ENCODE measurements around the gene KATNBL1. TPM values are rescaled to one million over a fixed set of nuclear protein-coding genes. Genes with fewer than 3 reads are reported as not detected.

Gene KATNBL1
- total and polyA plus RNA-seq, 2 donors from 2014 or later, result 15.6 to 32.2 TPM

GRCh38 chr15:34119291-34119690, 90.6 kb downstream of the KATNBL1 start:
- no peaks in the 10 kb centered on the region for H3K9me3 ChIP-seq (ENCODE audit: control insufficient read depth in 2 of 3, insufficient read depth in 1 of 3, low read length in 3 of 3)
- H3K4me1 ChIP-seq (ENCODE audit: control insufficient read depth in 2 of 3, insufficient read depth in 2 of 3, low read depth in 1 of 3, low read length in 3 of 3), result no peaks in the 10 kb centered on the region
- intact Hi-C loops (cut with DNase I), result no loop called here
- DNase-seq, result no peak
- H3K36me3 ChIP-seq (ENCODE audit: control insufficient read depth in 2 of 3, insufficient read depth in 3 of 3, low read length in 3 of 3), result no peaks in the 10 kb centered on the region
- no peak for FAIRE-seq
- H3K27me3 ChIP-seq (ENCODE audit: control insufficient read depth, insufficient read depth, low read length), result no peaks in the 10 kb centered on the region
- no peak for TF ChIP-seq CTCF (IDR thresholded peaks at IDR 0.05; ENCODE audit: borderline replicate concordance, extremely low read depth, insufficient read depth)
- H3K27ac ChIP-seq (ENCODE audit: low read depth in 2 of 2, low read length in 2 of 2), result no peak overlapping the region
- H3K9ac ChIP-seq (ENCODE audit: low read length in 3 of 3), result no peak overlapping the region
- no peak overlapping the region for H3K4me3 ChIP-seq (ENCODE audit: low read length in 3 of 3)

DNA sequence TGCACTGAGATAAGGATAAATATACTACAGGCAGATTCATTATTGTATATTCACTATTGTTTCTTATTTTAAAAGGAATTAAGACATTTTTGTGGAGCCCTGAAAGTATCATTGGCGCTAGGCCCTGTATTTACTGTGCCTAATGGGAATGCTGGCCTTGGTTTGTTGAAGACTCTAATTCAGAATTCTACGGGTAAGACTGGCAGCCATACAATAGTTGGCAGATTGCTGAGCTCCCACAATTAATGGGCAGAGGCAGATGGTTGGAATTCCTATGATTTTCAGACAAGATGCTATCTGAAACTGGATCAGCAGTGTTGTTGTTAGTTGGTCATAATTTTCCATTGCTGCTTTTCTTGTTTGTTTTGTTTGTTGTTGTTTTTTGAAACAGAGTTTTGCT, 93.3 kb downstream of the KATNBL1 start:
- H3K27ac ChIP-seq (ENCODE audit: low read depth in 2 of 2, low read length in 2 of 2), result no peak overlapping the region
- FAIRE-seq, result no peak
- no peaks in the 10 kb centered on the region for H3K4me1 ChIP-seq (ENCODE audit: control insufficient read depth in 2 of 3, insufficient read depth in 2 of 3, low read depth in 1 of 3, low read length in 3 of 3)
- intact Hi-C loops (cut with DNase I), result no loop called here
- no peak overlapping the region for H3K9ac ChIP-seq (ENCODE audit: low read length in 3 of 3)
- no peaks in the 10 kb centered on the region for H3K36me3 ChIP-seq (ENCODE audit: control insufficient read depth in 2 of 3, insufficient read depth in 3 of 3, low read length in 3 of 3)
- no peak for DNase-seq
- H3K9me3 ChIP-seq (ENCODE audit: control insufficient read depth in 2 of 3, insufficient read depth in 1 of 3, low read length in 3 of 3), result no peaks in the 10 kb centered on the region
- no peaks in the 10 kb centered on the region for H3K27me3 ChIP-seq (ENCODE audit: control insufficient read depth, insufficient read depth, low read length)
- no peak overlapping the region for H3K4me3 ChIP-seq (ENCODE audit: low read length in 3 of 3)
- no peak for TF ChIP-seq CTCF (IDR thresholded peaks at IDR 0.05; ENCODE audit: borderline replicate concordance, extremely low read depth, insufficient read depth)

DNA sequence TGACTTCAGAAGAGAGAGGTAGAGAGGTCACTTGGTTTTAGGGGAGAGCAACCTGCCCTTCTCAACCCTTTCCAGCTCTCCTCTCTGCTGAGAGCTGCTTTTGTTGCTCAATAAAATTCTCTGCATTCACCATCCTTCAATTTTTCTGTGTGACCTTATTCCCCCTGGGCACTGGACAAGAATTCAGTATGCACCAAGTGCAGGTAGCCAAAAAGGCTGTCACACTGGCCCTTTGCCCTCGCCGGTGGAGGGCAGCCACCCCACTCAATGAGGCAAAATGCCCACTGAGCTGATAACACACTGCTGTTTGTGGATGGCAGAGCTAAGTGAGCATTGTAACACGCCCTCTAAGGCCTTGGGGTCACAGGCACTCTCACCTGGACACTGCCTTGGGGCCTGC, 95.2 kb downstream of the KATNBL1 start:
- Histone ChIP-seq H3K4me1 (ENCODE audit: control insufficient read depth in 2 of 3, insufficient read depth in 2 of 3, low read depth in 1 of 3, low read length in 3 of 3) (no peaks in the 10 kb centered on the region), H3K4me3 (ENCODE audit: low read length in 3 of 3) (no peak overlapping the region), H3K36me3 (ENCODE audit: control insufficient read depth in 2 of 3, insufficient read depth in 3 of 3, low read length in 3 of 3) (no peaks in the 10 kb centered on the region), H3K9me3 (ENCODE audit: control insufficient read depth in 2 of 3, insufficient read depth in 1 of 3, low read length in 3 of 3) (no peaks in the 10 kb centered on the region), H3K27me3 (ENCODE audit: control insufficient read depth, insufficient read depth, low read length) (no peaks in the 10 kb centered on the region), H3K9ac (ENCODE audit: low read length in 3 of 3) (no peak overlapping the region), H3K27ac (ENCODE audit: low read depth in 2 of 2, low read length in 2 of 2) (no peak overlapping the region)
- DNase-seq, result no peak
- FAIRE-seq, result no peak
- TF ChIP-seq CTCF (IDR thresholded peaks at IDR 0.05; ENCODE audit: borderline replicate concordance, extremely low read depth, insufficient read depth), result no peak
- intact Hi-C loops (cut with DNase I), result no loop called here

DNA sequence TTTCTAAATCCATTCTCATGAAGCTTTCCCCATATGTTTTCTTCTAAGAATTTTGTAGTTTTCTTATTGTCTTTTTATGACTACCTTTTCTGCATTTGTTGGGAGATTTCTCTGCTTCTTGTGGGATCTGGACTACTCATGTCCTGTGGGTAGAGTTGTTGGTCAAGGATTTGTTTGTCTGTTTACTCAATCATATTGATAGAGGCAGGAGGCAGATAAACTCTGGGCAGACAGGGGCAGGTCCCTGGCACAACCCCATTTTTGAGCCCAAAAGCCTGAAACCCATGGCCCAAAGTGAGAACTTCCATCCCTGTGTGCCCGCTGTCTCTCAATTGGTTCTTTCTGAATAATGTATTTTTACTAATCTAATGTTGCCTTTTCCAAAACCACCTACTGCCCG, 95.7 kb downstream of the KATNBL1 start:
- intact Hi-C loops (cut with DNase I), result no loop called here
- no peaks in the 10 kb centered on the region for H3K4me1 ChIP-seq (ENCODE audit: control insufficient read depth in 2 of 3, insufficient read depth in 2 of 3, low read depth in 1 of 3, low read length in 3 of 3)
- no peaks in the 10 kb centered on the region for H3K36me3 ChIP-seq (ENCODE audit: control insufficient read depth in 2 of 3, insufficient read depth in 3 of 3, low read length in 3 of 3)
- H3K4me3 ChIP-seq (ENCODE audit: low read length in 3 of 3), result no peak overlapping the region
- no peak for FAIRE-seq
- no peak overlapping the region for H3K9ac ChIP-seq (ENCODE audit: low read length in 3 of 3)
- H3K27me3 ChIP-seq (ENCODE audit: control insufficient read depth, insufficient read depth, low read length), result no peaks in the 10 kb centered on the region
- H3K27ac ChIP-seq (ENCODE audit: low read depth in 2 of 2, low read length in 2 of 2), result no peak overlapping the region
- no peaks in the 10 kb centered on the region for H3K9me3 ChIP-seq (ENCODE audit: control insufficient read depth in 2 of 3, insufficient read depth in 1 of 3, low read length in 3 of 3)
- TF ChIP-seq CTCF (IDR thresholded peaks at IDR 0.05; ENCODE audit: borderline replicate concordance, extremely low read depth, insufficient read depth), result no peak
- DNase-seq, result no peak
